Activated CD4-positive, alpha-beta T cell treated with anti-CD3 and anti-CD28 coated beads, Interleukin-2, amount 10 ng/mL, durations not matched to agents 24 days and 14 days (primary cell): ENCODE measurements around the gene ATG2A. TPM values are rescaled to one million over a fixed set of nuclear protein-coding genes. Genes with fewer than 3 reads are reported as not detected.
A peak's percentile ranks its signal among the peaks of the same experiment; 100 is the strongest.

Experiments used
- DNase-seq: peaks from one replicate; pipeline ENCODE4 v3.0.0; 2022
- H3K27ac Mint-ChIP-seq: one replicate; pipeline ENCODE4 v1.8.0; 2022; ENCODE audit warnings: mild to moderate bottlenecking, mixed read lengths
- H3K27me3 Mint-ChIP-seq: one replicate; pipeline ENCODE4 v1.8.0; 2022; ENCODE audit warnings: mixed read lengths
- H3K36me3 Mint-ChIP-seq: one replicate; pipeline ENCODE4 v1.8.0; 2022; ENCODE audit warnings: low read depth, mild to moderate bottlenecking, mixed read lengths
- H3K4me1 Mint-ChIP-seq: one replicate; pipeline ENCODE4 v1.8.0; 2021; ENCODE audit warnings: mixed read lengths
- H3K4me3 Mint-ChIP-seq: one replicate; pipeline ENCODE4 v1.8.0; 2022; ENCODE audit warnings: mild to moderate bottlenecking, moderate library complexity, mixed read lengths
- H3K9me3 Mint-ChIP-seq: one replicate; pipeline ENCODE4 v1.8.0; 2021; ENCODE audit warnings: mixed read lengths
- intact Hi-C: fragments of 100-400 bp; cut with micrococcal nuclease; formaldehyde crosslinking; loops from one replicate; pipeline ENCODE4 v1.15.1; 2023
- total RNA-seq: library from RNA; stranded (reverse); gene quantifications from 2 replicates; pipeline ENCODE4 v1.2.3, GENCODE V29; 2022

Gene ATG2A
- total RNA-seq, 1 donor from 2014 or later, result 22.5 TPM

DNA sequence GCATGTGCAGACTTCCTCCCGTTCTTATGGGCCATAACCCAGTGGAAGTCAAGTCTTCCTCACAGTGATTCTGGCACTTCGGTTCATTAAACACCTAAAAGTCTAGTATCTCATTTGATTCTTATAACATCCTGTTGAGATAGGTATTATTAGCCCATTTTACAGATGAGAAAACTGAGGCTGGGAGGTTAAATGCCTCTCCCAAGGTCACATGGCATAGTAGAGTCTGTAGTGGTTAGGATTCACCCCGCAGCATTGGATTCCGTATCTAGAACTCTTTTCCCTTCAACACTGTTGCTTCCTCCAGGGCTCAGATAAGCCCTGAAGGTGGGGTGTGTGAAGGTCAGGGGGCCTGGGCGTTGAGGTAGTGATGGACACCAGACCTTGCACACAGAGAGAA, 15.3 kb upstream of the ATG2A start:
- intact Hi-C loops, result no loop called here
- H3K4me1 Mint-ChIP-seq, result no peaks in the 10 kb centered on the region

DNA sequence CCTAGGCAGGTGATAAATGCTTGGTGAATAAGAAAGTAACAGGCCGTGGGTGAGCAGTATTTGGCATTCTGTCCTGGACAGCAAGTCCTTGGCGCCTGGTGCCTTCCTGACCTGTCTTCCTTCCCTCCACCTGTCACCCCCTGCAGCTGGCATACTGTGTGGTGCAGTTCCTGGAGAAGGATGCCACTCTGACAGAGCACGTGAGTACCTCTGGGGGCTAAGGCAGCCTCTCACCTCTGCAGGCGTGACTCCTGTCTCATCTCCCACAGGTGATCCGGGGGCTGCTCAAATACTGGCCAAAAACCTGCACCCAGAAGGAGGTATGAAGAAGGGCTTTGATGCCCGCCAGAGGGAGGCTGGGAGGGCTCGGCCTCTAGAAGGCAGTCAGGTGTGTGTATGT, 14.3 kb upstream of the ATG2A start:
- Mint-ChIP-seq H3K27ac (no peak overlapping the region), H3K4me3 (no peak overlapping the region), H3K4me1 (no peaks in the 10 kb centered on the region), H3K27me3 (no peaks in the 10 kb centered on the region), H3K36me3 (peaks cover 21% of the 10 kb centered on the region), H3K9me3 (no peaks in the 10 kb centered on the region)
- DNase-seq, result no peak
- intact Hi-C loops, result no loop called here

More for the DNA sequence above, 15.3 kb upstream of the ATG2A start:
- no peak for DNase-seq
- Mint-ChIP-seq H3K27ac (no peak overlapping the region), H3K36me3 (peaks cover 16% of the 10 kb centered on the region), H3K9me3 (no peaks in the 10 kb centered on the region), H3K27me3 (no peaks in the 10 kb centered on the region), H3K4me3 (no peak overlapping the region)

DNA sequence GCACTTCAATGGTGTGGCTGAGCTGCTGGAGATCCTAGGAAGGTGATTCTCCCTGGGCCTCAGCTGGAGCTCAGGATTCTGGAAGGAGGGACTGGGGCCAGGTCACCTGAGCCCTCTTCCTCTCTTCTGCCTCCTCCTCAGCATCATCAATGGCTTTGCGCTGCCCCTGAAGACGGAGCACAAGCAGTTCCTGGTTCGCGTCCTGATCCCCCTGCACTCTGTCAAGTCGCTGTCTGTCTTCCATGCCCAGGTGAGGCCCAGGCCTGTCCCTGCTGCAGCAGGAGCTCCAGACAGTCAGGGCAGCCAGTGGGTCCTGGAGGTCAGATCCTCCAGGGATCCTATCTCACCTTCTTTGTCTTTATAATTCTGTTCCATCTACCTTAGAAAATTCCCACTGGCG, 13.3 kb upstream of the ATG2A start:
- Mint-ChIP-seq H3K27ac (no peak overlapping the region), H3K36me3 (peaks cover 22% of the 10 kb centered on the region), H3K27me3 (no peaks in the 10 kb centered on the region), H3K9me3 (no peaks in the 10 kb centered on the region), H3K4me1 (peaks cover under 1% of the 10 kb centered on the region), H3K4me3 (no peak overlapping the region)
- DNase-seq, result no peak
- intact Hi-C loops, result no loop called here

DNA sequence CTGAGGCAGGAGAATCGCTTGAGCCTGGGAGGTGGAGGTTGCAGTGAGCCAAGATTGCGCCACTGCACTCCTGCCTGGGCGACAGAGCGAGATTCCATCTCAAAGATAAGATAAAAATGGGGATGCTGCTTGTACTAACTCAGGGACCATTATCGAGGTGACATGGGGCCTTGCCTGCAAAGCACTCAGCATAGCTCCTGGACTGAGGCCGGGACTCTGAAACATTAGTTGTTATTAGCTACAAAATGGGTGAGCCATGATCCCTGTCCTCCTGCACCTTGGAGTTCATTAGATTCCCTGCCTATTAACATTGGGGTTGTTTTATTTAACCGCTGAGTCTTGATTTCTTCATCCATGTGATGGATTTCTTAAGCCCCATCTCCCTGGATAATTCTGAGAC, 12.6 kb upstream of the ATG2A start:
- Mint-ChIP-seq H3K4me1 (peaks cover 5% of the 10 kb centered on the region), H3K9me3 (no peaks in the 10 kb centered on the region), H3K27me3 (no peaks in the 10 kb centered on the region), H3K27ac (no peak overlapping the region), H3K36me3 (peaks cover 22% of the 10 kb centered on the region), H3K4me3 (no peak overlapping the region)
- no peak for DNase-seq
- intact Hi-C loops, result no loop called here

DNA sequence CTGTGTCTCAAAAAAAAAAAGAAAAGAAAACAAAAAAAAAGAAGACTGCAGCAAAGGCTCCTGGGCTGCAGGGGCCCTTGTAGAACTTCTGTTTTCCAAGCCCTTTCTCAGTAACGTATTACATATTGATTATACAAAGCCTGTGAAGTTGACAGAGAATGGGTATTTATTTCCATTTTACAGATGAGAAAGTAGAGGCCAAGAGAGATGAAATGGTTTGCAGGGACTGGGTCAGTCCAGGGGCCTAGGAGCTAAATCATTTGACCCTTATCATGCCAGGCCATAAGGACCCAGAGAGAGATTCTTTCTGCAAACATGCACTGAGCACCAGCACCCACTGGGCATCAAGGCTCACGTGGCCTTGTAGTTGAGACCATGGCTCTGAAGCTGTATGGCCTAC, 11.9 kb upstream of the ATG2A start:
- Mint-ChIP-seq H3K4me1 (peaks cover 9% of the 10 kb centered on the region), H3K4me3 (no peak overlapping the region), H3K9me3 (no peaks in the 10 kb centered on the region), H3K36me3 (peaks cover 22% of the 10 kb centered on the region), H3K27ac (no peak overlapping the region), H3K27me3 (no peaks in the 10 kb centered on the region)
- DNase-seq, result no peak
- intact Hi-C loops, result no loop called here

DNA sequence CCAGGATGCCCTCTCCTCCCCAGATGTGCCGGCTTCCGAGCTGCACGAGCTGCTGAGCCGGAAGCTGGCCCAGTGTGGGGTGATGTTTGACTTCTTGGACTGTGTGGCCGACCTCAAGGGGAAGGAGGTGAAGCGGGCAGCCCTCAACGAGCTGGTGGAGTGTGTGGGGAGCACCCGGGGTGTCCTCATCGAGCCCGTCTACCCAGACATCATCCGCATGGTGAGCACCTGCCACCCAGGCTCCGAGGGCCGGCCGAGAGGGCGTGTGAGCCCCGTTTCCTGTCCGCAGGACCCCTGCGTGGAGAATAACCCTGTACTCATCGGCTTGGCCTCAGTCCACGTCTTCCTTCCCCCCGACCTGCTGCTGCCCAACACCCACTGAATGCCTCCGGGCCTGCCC, 9.7 kb upstream of the ATG2A start:
- peaks cover 10% of the 10 kb centered on the region for H3K4me1 Mint-ChIP-seq
- H3K4me3 Mint-ChIP-seq, result peak overlapping the region; percentile 20
- no peaks in the 10 kb centered on the region for H3K27me3 Mint-ChIP-seq
- peaks cover 22% of the 10 kb centered on the region for H3K36me3 Mint-ChIP-seq
- H3K27ac Mint-ChIP-seq, result no peak overlapping the region
- H3K9me3 Mint-ChIP-seq, result no peaks in the 10 kb centered on the region
- intact Hi-C loops, result no loop called here
- no peak for DNase-seq

DNA sequence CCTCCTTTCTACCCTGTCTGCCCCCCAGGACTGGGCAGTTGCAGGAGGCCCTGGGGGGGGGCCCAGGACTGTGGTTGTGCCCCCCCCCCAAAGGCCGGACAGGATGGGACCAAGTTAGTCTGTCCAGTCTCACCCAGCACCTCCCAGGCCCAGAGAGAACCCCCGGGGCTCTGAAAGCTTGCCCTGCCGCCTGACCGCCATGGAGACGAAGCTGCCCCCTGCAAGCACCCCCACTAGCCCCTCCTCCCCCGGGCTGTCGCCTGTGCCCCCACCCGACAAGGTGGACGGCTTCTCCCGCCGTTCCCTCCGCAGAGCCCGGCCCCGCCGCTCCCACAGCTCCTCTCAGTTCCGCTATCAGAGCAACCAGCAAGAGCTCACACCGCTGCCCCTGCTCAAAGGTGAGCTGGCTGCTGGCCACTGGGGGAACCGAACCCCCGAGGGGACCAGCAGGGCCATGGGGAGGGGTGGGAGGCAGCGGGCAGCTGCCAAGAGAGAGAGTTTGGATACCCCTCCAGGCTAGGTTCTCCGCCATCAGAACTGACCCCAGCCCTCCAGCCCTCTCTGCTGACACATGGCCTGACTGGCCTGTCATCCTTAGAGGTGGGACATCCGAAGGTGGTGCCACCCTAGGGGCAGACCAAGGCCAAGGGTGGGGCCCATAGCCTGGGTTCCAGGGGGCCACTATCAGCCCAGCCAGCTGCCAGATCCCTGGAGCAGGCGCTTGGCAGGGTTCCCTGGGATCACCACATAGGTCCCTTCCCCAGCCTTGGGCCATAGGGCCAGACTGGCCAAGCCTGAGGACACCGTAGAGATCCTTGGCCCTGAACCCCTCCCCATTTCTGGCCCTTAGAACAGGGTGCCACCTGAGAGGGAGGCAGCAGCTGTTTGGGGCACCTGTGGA, 8.8 kb upstream of the ATG2A start:
- no peaks in the 10 kb centered on the region for H3K27me3 Mint-ChIP-seq

DNA sequence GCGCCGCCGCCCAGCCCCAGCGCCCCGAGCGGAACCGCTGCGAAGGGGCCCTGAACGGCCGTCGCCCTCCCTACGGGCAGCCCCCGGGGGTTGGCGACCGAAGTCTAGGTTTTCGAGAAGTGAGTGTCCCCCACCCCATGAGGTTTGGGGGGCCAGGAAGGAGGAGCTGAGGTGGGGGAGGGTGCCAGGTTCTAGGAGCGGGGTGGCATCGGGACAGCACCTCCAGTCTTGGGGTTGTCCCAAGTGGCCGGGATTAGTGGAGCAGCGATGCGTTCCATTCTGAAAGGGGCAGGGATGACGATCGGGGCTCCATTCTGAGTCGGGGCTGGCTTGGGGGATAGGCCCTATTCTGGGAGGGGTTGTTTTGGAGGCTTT, 7.9 kb upstream of the ATG2A start:
- intact Hi-C loops, result loop anchor here (1.0 to 2.0 kb wide), 4 partner anchors 46 to 116 kb away; partner anchors contain the start of genes ARL2, EHD1, SAC3D1 and SNX15
- H3K4me1 Mint-ChIP-seq, result peaks cover 10% of the 10 kb centered on the region
- peaks cover 15% of the 10 kb centered on the region for H3K36me3 Mint-ChIP-seq
- DNase-seq, result no peak
- no peaks in the 10 kb centered on the region for H3K27me3 Mint-ChIP-seq
- peak overlapping the region; percentile 91 for H3K4me3 Mint-ChIP-seq
- no peaks in the 10 kb centered on the region for H3K9me3 Mint-ChIP-seq
- peak overlapping the region; percentile 75 for H3K27ac Mint-ChIP-seq

More for the DNA sequence above, 8.8 kb upstream of the ATG2A start:
- H3K4me1 Mint-ChIP-seq, result peaks cover 10% of the 10 kb centered on the region
- intact Hi-C loops, result loop anchor here (2.0 kb wide), 1 partner anchor 47 kb away; the partner anchor contains the start of gene EHD1
- peak overlapping the region; percentile 91 for H3K4me3 Mint-ChIP-seq
- no peaks in the 10 kb centered on the region for H3K9me3 Mint-ChIP-seq
- peaks cover 20% of the 10 kb centered on the region for H3K36me3 Mint-ChIP-seq
- H3K27ac Mint-ChIP-seq, result no peak overlapping the region
- no peak for DNase-seq

DNA sequence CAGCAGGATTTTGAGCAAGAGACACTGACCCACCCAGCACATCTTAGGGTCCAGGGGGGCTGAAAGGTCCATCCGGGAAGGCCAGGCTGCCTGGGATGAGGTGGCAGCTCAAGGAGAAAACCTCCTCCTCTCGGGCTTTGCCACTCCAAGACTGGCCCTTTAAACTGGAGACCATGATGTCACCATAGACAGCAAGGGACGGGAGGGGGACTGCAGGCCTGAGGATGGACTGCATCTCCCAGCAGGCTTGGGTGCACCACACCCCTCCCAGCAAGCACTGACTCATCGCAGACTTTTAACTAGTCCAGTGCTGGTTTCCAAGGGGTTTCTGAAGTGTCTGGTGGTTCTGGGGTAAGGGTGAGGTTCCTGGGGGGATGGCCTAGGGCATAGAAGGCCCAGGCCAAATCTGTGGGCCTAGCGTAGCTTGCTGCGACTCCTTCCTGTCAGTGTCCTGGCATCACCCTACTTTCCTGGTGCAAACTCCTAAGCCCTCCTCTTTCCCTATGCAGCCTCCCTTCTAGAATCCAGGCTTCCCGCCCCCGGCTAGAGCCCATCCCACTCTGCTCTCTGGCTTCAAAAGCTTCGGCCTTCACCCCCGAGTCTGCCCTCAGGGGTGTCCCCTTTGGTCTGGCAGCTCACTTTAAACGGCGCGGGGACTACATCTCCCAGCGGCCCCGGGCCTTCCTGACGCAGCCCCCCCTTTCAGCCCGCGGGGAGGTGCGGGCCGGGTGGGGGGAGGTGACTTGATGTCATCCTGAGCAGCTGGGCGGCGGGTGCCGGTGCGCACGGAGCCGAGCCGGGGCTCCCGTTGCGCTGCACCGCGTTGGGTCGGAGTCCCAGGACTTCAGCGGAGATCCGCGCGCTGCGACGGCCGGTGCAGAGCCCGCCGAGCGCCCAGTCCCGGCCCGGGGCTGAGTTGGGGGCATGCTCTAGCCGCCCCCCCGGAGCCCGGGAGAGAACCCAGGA, 7.2 kb upstream of the ATG2A start, which contains the start of gene PPP2R5B:
Gene PPP2R5B, plus strand, starts transcription at position 746 of the 966 bp plus-strand sequence. CDS start 1,046 bp downstream, outside the sequence.
- Mint-ChIP-seq H3K9me3 (no peaks in the 10 kb centered on the region), H3K4me1 (peaks cover 10% of the 10 kb centered on the region), H3K4me3 (peak within 1 kb of the TSS; percentile 91), H3K36me3 (peaks cover 12% of the 10 kb centered on the region), H3K27me3 (no peaks in the 10 kb centered on the region), H3K27ac (peak within 1 kb of the TSS; percentile 99)
- intact Hi-C loops, result loop anchor here (1.0 to 2.0 kb wide), 4 partner anchors 45 to 117 kb away; partner anchors contain the start of genes ARL2, EHD1, SAC3D1 and SNX15
- peak; percentile 98 for DNase-seq

DNA sequence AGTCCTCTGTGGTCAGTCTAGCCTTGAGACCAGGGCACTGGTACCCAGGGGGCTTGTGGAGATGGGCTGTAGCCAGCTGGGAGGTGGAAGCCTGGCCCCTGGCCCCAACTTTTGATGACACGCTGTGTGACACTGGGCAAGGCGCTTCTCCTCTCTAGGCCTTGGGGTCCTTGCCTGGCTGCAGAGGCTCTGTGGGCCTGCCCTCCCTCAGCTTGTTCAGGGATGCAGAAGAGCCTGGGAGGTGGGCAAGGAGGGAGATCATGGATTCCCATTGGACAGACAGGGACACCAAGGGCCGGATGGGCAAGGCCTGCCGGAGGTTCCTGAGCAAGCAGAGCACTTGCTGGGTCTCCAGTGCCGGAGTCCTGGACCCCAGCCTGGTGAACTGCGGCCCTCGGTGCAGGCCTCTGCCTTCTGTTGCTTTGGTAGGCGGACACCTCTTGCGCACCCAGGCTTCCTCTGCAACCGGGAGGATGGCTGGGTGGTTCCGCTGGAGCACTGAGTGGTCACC, 6.2 kb upstream of the ATG2A start:
- H3K36me3 Mint-ChIP-seq, result peaks cover 12% of the 10 kb centered on the region

DNA sequence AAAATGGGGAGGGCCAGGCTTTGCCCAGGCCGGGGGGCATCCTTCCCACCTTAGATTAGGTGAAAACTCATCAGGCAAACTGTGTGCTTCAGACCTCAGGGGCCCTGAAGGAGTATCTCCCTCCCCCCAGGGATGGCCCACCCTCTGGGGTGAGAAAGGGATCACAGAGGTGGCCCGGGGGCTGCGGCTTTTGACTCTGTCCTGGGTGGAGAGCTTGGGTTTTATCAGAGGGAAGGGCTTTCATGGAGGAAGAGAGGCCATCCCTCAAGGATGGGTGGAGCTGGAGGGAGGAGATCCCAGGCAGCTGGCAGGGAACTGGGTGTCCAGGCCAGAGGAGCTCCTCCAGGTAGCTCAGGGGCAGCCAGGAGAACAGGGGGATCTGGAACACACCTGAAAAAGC, 4.4 kb upstream of the ATG2A start:
- H3K4me1 Mint-ChIP-seq, result peaks cover 22% of the 10 kb centered on the region
- no peak overlapping the region for H3K4me3 Mint-ChIP-seq
- no peak for DNase-seq
- no peaks in the 10 kb centered on the region for H3K27me3 Mint-ChIP-seq
- intact Hi-C loops, result no loop called here
- H3K27ac Mint-ChIP-seq, result no peak overlapping the region
- H3K36me3 Mint-ChIP-seq, result peaks cover 2% of the 10 kb centered on the region
- no peaks in the 10 kb centered on the region for H3K9me3 Mint-ChIP-seq

More for the DNA sequence above, 6.2 kb upstream of the ATG2A start:
- Mint-ChIP-seq H3K9me3 (no peaks in the 10 kb centered on the region), H3K4me1 (peaks cover 12% of the 10 kb centered on the region), H3K27ac (no peak overlapping the region), H3K4me3 (no peak overlapping the region), H3K27me3 (no peaks in the 10 kb centered on the region)
- intact Hi-C loops, result no loop called here
- no peak for DNase-seq

DNA sequence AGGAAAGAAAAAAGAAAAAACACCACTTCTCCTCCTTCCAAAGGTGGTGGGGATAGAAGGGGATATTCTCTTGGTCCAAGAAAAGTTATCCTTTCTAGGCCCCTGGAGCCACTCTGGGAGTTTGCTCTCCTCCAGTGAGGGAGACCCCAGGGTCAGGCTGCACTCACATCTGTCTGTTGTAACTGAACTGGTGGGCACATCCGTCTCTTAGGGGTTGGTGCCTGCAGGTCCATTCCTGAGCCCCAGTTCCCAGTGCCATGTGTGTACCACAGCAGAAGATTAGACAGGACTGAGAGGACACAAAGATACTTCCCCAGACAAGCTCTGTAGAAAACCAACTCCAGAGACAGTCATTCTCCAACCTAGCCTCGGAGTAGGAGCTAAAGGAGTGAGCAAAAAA, 3.1 kb upstream of the ATG2A start:
- Mint-ChIP-seq H3K4me3 (no peak overlapping the region), H3K4me1 (peaks cover 28% of the 10 kb centered on the region), H3K9me3 (no peaks in the 10 kb centered on the region), H3K36me3 (no peaks in the 10 kb centered on the region), H3K27me3 (no peaks in the 10 kb centered on the region), H3K27ac (no peak overlapping the region)
- no peak for DNase-seq
- intact Hi-C loops, result no loop called here

DNA sequence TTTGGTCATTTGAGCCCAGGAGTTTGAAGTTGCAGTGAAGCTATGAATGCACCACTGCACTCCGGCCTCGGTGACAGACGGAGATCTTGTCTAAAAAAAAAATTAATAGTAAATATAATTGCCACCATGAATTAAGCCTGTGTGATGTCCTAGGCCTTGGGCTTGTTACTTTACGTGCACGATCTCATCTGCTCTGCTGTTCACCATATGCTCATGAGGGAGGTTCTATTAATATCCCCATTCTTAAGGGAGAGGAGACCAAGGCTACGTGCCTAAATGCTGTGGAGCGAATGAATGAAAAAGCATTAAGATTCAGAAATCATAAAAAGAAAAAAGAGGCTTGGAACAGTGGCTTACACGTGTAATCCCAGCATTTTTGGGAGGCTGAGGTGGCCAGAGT, 2.6 kb upstream of the ATG2A start:
- intact Hi-C loops, result loop anchor here (5.0 kb wide), 1 partner anchor 53 kb away; the partner anchor contains the start of gene MAJIN
- Mint-ChIP-seq H3K27ac (no peak overlapping the region), H3K4me1 (peaks cover 26% of the 10 kb centered on the region)

More for the DNA sequence above, 2.6 kb upstream of the ATG2A start:
- no peak for DNase-seq
- Mint-ChIP-seq H3K36me3 (no peaks in the 10 kb centered on the region), H3K27me3 (no peaks in the 10 kb centered on the region), H3K4me3 (no peak overlapping the region), H3K9me3 (no peaks in the 10 kb centered on the region)
